ENCODE data around the gene PAQR6.

The PAQR6 gene

GRCh38 chr1:156247460-156248322, at the start of gene PAQR6:
PAQR6 (minus strand) TSS chr1:156248056; CDS start chr1:156246731, 1,325 bp downstream.
- DNase-seq, result no peak

GRCh38 chr1:156295391-156295947, 47.6 kb upstream of the PAQR6 start, which contains the start of gene GLMP:
GLMP (minus strand) TSS chr1:156295679; CDS start chr1:156295645, 34 bp downstream.
- DNase-seq, result peak; percentile 55 to 75

GRCh38 chr1:156293895-156294294, 46.0 kb upstream of the PAQR6 start:
- no peak for DNase-seq

GRCh38 chr1:156293098-156293434, 45.2 kb upstream of the PAQR6 start:
- DNase-seq, result no peak

GRCh38 chr1:156291226-156292061, 43.6 kb upstream of the PAQR6 start:
- DNase-seq, result peak; percentile 46 to 73

DNA sequence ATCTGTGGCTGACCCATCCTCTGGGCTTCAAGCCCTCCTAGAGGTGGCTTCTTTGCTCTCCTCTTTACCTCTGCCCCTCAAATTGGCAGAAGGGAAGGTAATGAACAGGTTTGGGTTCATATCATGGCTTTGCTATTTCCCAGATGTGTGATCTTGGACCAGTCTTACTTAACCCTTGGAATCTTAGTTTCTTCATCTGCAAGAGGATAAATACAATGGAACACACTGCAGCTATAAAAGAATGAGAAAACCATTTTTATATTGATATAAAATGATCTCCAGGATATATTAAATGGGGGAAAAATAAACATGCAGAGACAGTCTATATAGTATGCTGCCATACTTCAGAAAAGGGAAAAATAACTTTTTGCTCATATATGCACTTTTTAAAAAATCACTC, 42.0 kb upstream of the PAQR6 start:
- DNase-seq, result no peak

DNA sequence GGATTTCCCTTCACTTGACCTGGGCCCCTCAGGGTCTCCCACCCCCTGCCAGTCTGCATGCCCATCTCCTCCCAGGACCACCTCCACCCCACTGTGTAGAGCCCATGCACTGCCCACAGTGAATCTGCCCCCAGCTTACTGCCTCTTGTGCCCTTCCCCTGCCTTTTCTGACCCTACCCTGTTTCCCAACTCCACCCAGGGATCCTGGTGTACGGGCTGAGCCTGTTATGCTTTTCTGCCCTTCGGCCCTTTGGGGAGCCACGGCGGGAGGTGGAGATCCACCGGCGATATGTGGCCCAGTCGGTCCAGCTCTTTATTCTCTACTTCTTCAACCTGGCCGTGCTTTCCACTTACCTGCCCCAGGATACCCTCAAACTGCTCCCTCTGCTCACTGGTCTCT, 38.2 kb upstream of the PAQR6 start:
- DNase-seq, result no peak

- no peak for DNase-seq
Observed at GRCh38 chr1:156285437-156285836, 37.6 kb upstream of the PAQR6 start.

- DNase-seq, result no peak
Observed at GRCh38 chr1:156284757-156285156, 36.9 kb upstream of the PAQR6 start.

DNA sequence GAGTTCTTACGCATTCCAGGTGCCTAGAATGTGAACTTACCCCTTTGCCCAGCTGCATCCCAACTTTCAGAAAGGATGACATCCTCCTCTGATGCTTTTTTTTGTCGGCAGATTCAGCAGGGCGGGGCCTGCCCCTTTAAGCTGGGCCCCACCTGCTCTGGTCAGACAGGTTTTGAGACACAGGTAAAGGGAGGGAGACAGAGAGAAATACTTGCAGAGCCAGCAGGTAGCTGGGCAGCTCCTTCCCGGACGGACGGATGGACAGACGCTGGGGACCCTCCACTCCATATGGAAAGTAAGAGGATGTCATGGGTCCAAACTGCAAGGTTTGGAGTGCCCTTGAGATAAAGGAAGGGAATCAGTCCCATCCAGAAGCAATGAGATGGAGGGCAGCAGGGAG, 36.3 kb upstream of the PAQR6 start, which contains the start of gene TMEM79:
Gene TMEM79 (plus strand): TSS at position 214 of the 400 bp plus-strand sequence. CDS start 902 bp downstream, outside the sequence.
- no peak for DNase-seq

DNA sequence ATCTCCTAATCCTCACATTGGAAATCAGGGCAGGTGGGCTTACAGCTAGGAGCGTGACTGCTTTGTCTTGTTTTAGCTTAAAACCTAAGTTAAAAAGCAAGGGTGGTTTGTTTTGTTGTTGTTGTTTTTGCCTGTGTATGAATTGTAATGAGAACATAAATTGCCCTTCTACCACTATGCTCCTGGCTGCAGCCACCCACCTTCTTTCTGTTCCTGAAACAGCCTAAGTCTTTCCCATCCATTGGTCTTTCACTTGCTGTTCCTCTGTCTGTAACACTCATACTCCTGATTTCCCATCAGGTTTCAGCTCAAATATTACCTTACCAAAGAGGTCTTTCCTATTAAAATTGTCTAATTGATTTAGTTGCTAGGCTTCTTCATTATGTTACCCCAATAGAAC, 35.7 kb upstream of the PAQR6 start:
- no peak for DNase-seq

GRCh38 chr1:156282479-156283222, 34.8 kb upstream of the PAQR6 start, which contains the start of gene SMG5:
SMG5 (minus strand) TSS chr1:156282825; CDS start chr1:156282680, 145 bp downstream.
- DNase-seq, result peak; percentile 99 to 100

GRCh38 chr1:156281693-156282478, 34.0 kb upstream of the PAQR6 start:
- DNase-seq, result peak; percentile 66 to 68

DNA sequence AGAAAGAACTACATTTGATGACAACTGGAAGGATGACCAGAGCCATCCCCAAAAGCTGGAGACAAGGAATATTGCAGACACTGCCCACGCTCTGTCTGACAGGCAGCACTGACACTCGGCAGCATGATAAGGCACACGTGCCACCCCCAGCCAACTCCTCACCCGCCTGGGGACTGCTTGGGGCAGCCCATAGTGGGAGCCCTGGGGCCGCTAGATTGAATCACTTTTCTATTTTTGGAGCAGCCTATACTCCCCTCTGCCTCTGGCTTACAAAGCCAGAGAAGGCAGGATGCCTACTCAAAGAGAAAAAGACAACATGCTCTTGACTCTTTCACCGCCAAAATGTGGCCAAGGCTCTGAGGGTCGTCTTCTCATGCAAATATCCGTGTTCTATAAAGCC, 33.4 kb upstream of the PAQR6 start:
- DNase-seq, result peak in 1 of 2 experiments; percentile 36

DNA sequence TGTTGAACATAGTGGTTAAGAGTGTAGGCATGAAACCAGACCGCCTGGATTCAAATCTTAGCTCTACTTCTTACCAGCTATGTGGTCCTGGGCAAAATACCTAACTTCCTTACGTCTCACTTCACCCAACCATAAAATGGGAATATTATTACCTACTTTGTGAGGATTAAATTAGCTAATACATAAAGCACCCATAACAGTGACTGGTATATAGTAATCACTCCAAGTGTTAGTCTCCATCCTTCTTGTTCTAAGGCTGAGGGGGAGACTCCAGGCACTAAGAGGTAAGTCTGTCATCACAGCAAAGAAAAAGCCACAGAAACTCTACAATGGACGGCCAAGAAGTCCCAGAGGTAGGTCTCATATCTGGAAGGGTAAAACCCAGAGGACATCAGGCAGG, 32.0 kb upstream of the PAQR6 start:
- DNase-seq, result no peak

GRCh38 chr1:156276966-156277381, 29.1 kb upstream of the PAQR6 start:
- DNase-seq, result no peak

GRCh38 chr1:156276532-156276931, 28.7 kb upstream of the PAQR6 start:
- no peak for DNase-seq

- DNase-seq, result no peak
Observed at GRCh38 chr1:156270314-156270713, 22.5 kb upstream of the PAQR6 start.

DNA sequence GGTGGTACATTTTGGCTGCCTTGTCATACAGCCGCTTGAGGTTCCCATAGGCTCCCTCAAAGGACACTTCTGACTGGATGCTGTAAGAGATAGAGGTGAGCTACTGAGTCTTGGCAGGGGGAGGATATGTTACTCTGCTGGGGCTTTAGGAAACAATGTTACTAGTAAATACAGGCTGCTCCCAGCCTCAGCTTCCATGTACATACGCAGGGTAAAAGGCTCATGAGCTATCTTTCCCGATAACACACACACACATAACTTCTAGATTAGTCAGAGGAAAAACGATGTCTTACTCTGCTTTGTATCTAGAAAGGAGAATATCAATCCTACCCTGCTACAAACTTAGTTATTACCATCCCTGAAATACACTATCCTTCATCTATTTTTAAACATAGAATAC, 20.5 kb upstream of the PAQR6 start:
- DNase-seq, result no peak

GRCh38 chr1:156266051-156266450, 18.2 kb upstream of the PAQR6 start:
- DNase-seq, result no peak

DNA sequence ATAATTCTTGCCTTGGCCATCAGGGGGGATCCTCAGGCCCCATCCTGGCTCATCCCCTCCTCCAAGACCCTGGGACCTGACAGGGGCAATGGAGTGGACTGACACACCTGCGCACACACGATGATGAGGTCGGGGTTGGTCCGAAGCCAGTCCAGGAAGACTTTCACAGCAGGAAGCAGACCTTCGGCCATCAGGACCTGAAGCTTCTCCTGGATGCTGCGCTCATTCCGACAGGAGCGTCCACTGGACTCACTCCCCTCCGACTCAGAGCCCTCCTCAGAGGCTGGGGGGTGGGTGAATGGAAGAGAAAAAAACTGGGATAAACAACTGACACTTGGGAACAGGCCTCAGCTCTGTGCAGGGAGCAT, 15.4 kb upstream of the PAQR6 start:
- DNase-seq, result no peak

All from NCI-H2081 (cell line).